NB4 (cell line): Measurements from ENCODE around the gene RGS9.

Experiments used
- DNase-seq: peaks from one replicate; pipeline ENCODE4 v3.0.0; 2010; ENCODE audit warnings: low read depth
- H3K4me3 ChIP-seq: one replicate; pipeline ENCODE4 v1.5.1; 2011; ENCODE audit warnings: mild to moderate bottlenecking, low read depth, low read length, moderate library complexity
- CTCF ChIP-seq: IDR thresholded peaks from one replicate; pipeline ENCODE4 v1.5.1; 2012; ENCODE audit warnings: low read depth, low read length
- MAX ChIP-seq: IDR thresholded peaks from 2 replicates; pipeline ENCODE4 v1.6.1; 2011; ENCODE audit warnings: low read depth, low read length
- MYC ChIP-seq: IDR thresholded peaks from 2 replicates; pipeline ENCODE4 v1.6.1; 2011; ENCODE audit warnings: low read depth, low read length
- POLR2A ChIP-seq: IDR thresholded peaks from 2 replicates; pipeline ENCODE4 v1.6.1; 2011; ENCODE audit warnings: mild to moderate bottlenecking; ENCODE audit not compliant: insufficient read length; ENCODE audit errors: extremely low read depth

RGS9 gene

GRCh38 chr17:65102788-65103187, 34.4 kb upstream of the RGS9 start:
- peak; percentile 58 for DNase-seq
- no peak overlapping the region for H3K4me3 ChIP-seq
- no peak for TF ChIP-seq POLR2A
- no peak for TF ChIP-seq MAX

- TF ChIP-seq POLR2A: no peak
- no peak for TF ChIP-seq CTCF
- no peak for TF ChIP-seq MAX
- no peak for TF ChIP-seq MYC
- no peak for DNase-seq
- H3K4me3 ChIP-seq: no peak overlapping the region
Observed at GRCh38 chr17:65103431-65103830, 33.7 kb upstream of the RGS9 start.

GRCh38 chr17:65103896-65104295, 33.3 kb upstream of the RGS9 start:
- no peak overlapping the region for H3K4me3 ChIP-seq
- TF ChIP-seq MYC (no peak), POLR2A (no peak), CTCF (no peak), MAX (no peak)
- no peak for DNase-seq

GRCh38 chr17:65104541-65104940, 32.6 kb upstream of the RGS9 start:
- no peak overlapping the region for H3K4me3 ChIP-seq
- no peak for DNase-seq
- no peak for TF ChIP-seq MYC
- no peak for TF ChIP-seq POLR2A
- no peak for TF ChIP-seq MAX

- H3K4me3 ChIP-seq: no peak overlapping the region
- TF ChIP-seq POLR2A (no peak), MYC (no peak), MAX (no peak), CTCF (no peak)
- no peak for DNase-seq
Observed at GRCh38 chr17:65104973-65105372, 32.2 kb upstream of the RGS9 start.

GRCh38 chr17:65108152-65108551, 29.0 kb upstream of the RGS9 start:
- DNase-seq: no peak
- TF ChIP-seq CTCF: no peak
- H3K4me3 ChIP-seq: no peak overlapping the region

- TF ChIP-seq MAX (no peak), CTCF (no peak), MYC (no peak), POLR2A (no peak)
Observed at GRCh38 chr17:65109543-65109942, 27.6 kb upstream of the RGS9 start.

More at GRCh38 chr17:65109543-65109942, 27.6 kb upstream of the RGS9 start:
- no peak overlapping the region for H3K4me3 ChIP-seq
- no peak for DNase-seq
